HG03066 (cell line): Measurements from ENCODE around the gene CLIC2.
A peak's percentile ranks its signal among the peaks of the same experiment; 100 is the strongest.

Experiments
- ATAC-seq: cut with Tn5 transposase; IDR thresholded peaks from one replicate; pipeline ENCODE4 v1.9.1; 2021; ENCODE audit warnings: low read depth; ENCODE audit not compliant: unreplicated experiment

Gene CLIC2

GRCh38 chrX:155263854-155264628 is 70.4 kb downstream of the CLIC2 start, which contains the start of gene RAB39B:
RAB39B (minus strand) TSS chrX:155264491; CDS start chrX:155264288, 203 bp downstream.
- peak; percentile 87 for ATAC-seq

- no peak for ATAC-seq
Observed at GRCh38 chrX:155262970-155263754, 71.3 kb downstream of the CLIC2 start.

- ATAC-seq = no peak
Observed at GRCh38 chrX:155259752-155260151, 74.7 kb downstream of the CLIC2 start.

GRCh38 chrX:155251391-155251790 is 83.0 kb downstream of the CLIC2 start:
- no peak for ATAC-seq

GRCh38 chrX:155247497-155247896 is 86.9 kb downstream of the CLIC2 start:
- no peak for ATAC-seq

- no peak for ATAC-seq
Observed at GRCh38 chrX:155246748-155247147, 87.7 kb downstream of the CLIC2 start.

- no peak for ATAC-seq
Observed at GRCh38 chrX:155242300-155242699, 92.1 kb downstream of the CLIC2 start.

GRCh38 chrX:155237719-155238118 is 96.7 kb downstream of the CLIC2 start:
- no peak for ATAC-seq

GRCh38 chrX:155235891-155236290 is 98.5 kb downstream of the CLIC2 start:
- ATAC-seq = no peak

GRCh38 chrX:155231163-155231562 is 103.3 kb downstream of the CLIC2 start:
- peak; percentile 86 for ATAC-seq
